Measurements from ENCODE around the gene FGF14. TPM values are rescaled to one million over a fixed set of nuclear protein-coding genes. Genes with fewer than 3 reads are reported as not detected.

FGF14 gene
- total and polyA plus RNA-seq, 2 experiments from 2014 or later = 0.03 TPM; not detected in 1

DNA sequence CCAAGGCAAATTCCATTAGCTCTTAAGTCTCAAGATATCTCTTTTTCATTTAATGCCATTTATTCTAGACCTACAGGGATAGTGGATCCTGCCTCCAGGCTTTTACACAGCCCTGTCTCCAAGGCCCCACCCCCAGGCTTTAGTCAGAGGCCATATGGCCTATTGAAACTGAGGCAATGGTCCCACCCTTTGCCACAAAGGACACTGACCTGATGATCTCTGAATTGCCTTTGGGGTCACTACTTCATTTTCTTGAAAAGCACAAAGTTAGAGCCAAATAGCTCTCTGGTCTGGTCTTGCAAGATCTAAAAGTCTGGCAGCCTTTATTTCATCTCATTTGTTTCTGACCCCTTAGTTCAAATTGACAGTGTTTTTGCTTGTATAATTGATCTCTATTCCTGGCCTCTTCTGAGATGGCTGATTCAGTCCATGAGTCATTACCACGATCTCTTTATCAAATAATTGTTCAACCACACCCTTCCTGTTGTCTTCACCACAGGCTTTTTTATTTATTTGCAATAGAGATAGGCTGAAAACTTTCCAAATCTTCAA lies 209.8 kb downstream of the FGF14 start (continued):
- TF ChIP-seq, protein P1, sequence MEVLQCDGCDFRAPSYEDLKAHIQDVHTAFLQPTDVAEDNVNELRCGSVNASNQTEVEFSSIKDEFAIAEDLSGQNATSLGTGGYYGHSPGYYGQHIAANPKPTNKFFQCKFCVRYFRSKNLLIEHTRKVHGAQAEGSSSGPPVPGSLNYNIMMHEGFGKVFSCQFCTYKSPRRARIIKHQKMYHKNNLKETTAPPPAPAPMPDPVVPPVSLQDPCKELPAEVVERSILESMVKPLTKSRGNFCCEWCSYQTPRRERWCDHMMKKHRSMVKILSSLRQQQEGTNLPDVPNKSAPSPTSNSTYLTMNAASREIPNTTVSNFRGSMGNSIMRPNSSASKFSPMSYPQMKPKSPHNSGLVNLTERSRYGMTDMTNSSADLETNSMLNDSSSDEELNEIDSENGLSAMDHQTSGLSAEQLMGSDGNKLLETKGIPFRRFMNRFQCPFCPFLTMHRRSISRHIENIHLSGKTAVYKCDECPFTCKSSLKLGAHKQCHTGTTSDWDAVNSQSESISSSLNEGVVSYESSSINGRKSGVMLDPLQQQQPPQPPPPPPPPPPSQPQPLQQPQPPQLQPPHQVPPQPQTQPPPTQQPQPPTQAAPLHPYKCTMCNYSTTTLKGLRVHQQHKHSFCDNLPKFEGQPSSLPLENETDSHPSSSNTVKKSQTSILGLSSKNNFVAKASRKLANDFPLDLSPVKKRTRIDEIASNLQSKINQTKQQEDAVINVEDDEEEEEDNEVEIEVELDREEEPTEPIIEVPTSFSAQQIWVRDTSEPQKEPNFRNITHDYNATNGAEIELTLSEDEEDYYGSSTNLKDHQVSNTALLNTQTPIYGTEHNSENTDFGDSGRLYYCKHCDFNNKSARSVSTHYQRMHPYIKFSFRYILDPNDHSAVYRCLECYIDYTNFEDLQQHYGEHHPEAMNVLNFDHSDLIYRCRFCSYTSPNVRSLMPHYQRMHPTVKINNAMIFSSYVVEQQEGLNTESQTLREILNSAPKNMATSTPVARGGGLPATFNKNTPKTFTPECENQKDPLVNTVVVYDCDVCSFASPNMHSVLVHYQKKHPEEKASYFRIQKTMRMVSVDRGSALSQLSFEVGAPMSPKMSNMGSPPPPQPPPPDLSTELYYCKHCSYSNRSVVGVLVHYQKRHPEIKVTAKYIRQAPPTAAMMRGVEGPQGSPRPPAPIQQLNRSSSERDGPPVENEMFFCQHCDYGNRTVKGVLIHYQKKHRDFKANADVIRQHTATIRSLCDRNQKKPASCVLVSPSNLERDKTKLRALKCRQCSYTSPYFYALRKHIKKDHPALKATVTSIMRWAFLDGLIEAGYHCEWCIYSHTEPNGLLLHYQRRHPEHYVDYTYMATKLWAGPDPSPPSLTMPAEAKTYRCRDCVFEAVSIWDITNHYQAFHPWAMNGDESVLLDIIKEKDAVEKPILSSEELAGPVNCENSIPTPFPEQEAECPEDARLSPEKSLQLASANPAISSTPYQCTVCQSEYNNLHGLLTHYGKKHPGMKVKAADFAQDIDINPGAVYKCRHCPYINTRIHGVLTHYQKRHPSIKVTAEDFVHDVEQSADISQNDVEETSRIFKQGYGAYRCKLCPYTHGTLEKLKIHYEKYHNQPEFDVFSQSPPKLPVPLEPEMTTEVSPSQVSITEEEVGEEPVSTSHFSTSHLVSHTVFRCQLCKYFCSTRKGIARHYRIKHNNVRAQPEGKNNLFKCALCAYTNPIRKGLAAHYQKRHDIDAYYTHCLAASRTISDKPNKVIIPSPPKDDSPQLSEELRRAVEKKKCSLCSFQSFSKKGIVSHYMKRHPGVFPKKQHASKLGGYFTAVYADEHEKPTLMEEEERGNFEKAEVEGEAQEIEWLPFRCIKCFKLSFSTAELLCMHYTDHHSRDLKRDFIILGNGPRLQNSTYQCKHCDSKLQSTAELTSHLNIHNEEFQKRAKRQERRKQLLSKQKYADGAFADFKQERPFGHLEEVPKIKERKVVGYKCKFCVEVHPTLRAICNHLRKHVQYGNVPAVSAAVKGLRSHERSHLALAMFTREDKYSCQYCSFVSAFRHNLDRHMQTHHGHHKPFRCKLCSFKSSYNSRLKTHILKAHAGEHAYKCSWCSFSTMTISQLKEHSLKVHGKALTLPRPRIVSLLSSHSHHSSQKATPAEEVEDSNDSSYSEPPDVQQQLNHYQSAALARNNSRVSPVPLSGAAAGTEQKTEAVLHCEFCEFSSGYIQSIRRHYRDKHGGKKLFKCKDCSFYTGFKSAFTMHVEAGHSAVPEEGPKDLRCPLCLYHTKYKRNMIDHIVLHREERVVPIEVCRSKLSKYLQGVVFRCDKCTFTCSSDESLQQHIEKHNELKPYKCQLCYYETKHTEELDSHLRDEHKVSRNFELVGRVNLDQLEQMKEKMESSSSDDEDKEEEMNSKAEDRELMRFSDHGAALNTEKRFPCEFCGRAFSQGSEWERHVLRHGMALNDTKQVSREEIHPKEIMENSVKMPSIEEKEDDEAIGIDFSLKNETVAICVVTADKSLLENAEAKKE (CRISPR knock-in tag; IDR thresholded peaks at IDR 0.05) = no peak

DNA sequence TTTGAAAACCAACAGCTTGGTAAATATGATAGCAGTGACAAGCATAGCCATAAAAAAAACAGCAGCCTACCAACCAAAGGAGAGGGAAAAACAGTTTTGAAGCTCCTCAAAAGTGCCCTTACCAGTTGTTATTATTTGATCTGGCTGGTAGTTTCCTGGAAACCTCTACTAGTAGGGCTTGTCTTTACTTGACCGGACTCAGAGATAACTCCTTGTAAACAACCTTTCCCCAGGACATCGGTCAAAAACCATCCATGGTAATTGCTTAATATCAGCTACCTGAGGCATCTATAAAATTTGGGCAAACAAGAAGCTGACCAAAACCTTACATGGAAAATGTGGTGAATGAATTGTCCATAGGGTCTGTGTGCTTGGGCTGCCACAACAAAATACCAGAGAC lies 210.9 kb downstream of the FGF14 start:
- Mint-ChIP-seq H3K4me1 (peaks cover 3% of the 10 kb centered on the region; the same call in 2 of the 3 replicates), H3K9me3 (no peaks in the 10 kb centered on the region; the same call in 2 of the 3 replicates), H3K36me3 (ENCODE audit: low read depth) (no peaks in the 10 kb centered on the region; the same call in 2 of the 3 replicates), H3K4me3 (no peak overlapping the region), H3K27me3 (ENCODE audit: insufficient read depth, low read depth, poor library complexity) (no peaks in the 10 kb centered on the region), H3K27ac (no peak overlapping the region)
- no peaks in the 10 kb centered on the region for H3K36me3 ChIP-seq (ENCODE audit: insufficient read depth)
- DNase-seq (ENCODE audit: low spot score) (no peak), ATAC-seq (no peak)
- no peaks in the 10 kb centered on the region for H3K27me3 ChIP-seq (ENCODE audit: insufficient read depth)
- H2AFZ ChIP-seq = no peak overlapping the region
- TF ChIP-seq, protein P2, sequence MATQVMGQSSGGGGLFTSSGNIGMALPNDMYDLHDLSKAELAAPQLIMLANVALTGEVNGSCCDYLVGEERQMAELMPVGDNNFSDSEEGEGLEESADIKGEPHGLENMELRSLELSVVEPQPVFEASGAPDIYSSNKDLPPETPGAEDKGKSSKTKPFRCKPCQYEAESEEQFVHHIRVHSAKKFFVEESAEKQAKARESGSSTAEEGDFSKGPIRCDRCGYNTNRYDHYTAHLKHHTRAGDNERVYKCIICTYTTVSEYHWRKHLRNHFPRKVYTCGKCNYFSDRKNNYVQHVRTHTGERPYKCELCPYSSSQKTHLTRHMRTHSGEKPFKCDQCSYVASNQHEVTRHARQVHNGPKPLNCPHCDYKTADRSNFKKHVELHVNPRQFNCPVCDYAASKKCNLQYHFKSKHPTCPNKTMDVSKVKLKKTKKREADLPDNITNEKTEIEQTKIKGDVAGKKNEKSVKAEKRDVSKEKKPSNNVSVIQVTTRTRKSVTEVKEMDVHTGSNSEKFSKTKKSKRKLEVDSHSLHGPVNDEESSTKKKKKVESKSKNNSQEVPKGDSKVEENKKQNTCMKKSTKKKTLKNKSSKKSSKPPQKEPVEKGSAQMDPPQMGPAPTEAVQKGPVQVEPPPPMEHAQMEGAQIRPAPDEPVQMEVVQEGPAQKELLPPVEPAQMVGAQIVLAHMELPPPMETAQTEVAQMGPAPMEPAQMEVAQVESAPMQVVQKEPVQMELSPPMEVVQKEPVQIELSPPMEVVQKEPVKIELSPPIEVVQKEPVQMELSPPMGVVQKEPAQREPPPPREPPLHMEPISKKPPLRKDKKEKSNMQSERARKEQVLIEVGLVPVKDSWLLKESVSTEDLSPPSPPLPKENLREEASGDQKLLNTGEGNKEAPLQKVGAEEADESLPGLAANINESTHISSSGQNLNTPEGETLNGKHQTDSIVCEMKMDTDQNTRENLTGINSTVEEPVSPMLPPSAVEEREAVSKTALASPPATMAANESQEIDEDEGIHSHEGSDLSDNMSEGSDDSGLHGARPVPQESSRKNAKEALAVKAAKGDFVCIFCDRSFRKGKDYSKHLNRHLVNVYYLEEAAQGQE (IDR thresholded peaks at IDR 0.05; ENCODE audit: unreplicated experiment) = no peak
- no peak for TF ChIP-seq CREB1 (CRISPR knock-in tag; IDR thresholded peaks at IDR 0.05; ENCODE audit: low read depth)
- TF ChIP-seq, protein P3, sequence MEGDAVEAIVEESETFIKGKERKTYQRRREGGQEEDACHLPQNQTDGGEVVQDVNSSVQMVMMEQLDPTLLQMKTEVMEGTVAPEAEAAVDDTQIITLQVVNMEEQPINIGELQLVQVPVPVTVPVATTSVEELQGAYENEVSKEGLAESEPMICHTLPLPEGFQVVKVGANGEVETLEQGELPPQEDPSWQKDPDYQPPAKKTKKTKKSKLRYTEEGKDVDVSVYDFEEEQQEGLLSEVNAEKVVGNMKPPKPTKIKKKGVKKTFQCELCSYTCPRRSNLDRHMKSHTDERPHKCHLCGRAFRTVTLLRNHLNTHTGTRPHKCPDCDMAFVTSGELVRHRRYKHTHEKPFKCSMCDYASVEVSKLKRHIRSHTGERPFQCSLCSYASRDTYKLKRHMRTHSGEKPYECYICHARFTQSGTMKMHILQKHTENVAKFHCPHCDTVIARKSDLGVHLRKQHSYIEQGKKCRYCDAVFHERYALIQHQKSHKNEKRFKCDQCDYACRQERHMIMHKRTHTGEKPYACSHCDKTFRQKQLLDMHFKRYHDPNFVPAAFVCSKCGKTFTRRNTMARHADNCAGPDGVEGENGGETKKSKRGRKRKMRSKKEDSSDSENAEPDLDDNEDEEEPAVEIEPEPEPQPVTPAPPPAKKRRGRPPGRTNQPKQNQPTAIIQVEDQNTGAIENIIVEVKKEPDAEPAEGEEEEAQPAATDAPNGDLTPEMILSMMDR (conservative IDR thresholded peaks at IDR 0.05; ENCODE audit: low read depth in 2 of 2) = no peak
- TF ChIP-seq, protein P4, sequence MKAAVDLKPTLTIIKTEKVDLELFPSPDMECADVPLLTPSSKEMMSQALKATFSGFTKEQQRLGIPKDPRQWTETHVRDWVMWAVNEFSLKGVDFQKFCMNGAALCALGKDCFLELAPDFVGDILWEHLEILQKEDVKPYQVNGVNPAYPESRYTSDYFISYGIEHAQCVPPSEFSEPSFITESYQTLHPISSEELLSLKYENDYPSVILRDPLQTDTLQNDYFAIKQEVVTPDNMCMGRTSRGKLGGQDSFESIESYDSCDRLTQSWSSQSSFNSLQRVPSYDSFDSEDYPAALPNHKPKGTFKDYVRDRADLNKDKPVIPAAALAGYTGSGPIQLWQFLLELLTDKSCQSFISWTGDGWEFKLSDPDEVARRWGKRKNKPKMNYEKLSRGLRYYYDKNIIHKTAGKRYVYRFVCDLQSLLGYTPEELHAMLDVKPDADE (IDR thresholded peaks at IDR 0.05) = no peak
- H3K79me2 ChIP-seq (replicated peaks; ENCODE audit: insufficient read depth) = no peaks in the 10 kb centered on the region
- H3K4me2 ChIP-seq = no peak overlapping the region
- H3K4me3 ChIP-seq = no peak overlapping the region
- H3F3A ChIP-seq (replicated peaks; ENCODE audit: low read depth) = no peaks in the 10 kb centered on the region
- no peak overlapping the region for H3K27ac ChIP-seq (ENCODE audit: low read depth)
- H4K20me1 ChIP-seq (replicated peaks; ENCODE audit: insufficient read depth) = no peaks in the 10 kb centered on the region
- H3K9me2 ChIP-seq (ENCODE audit: insufficient read depth) = no peaks in the 10 kb centered on the region
- H3K4me1 ChIP-seq (ENCODE audit: insufficient read depth) = no peaks in the 10 kb centered on the region

Measured in GM23338 (cell line).